Measurements from ENCODE around the gene DSCAM.

DSCAM gene

GRCh38 chr21:40689840-40690360 lies 157.1 kb downstream of the DSCAM start:
- no peak overlapping the region for H3K9ac ChIP-seq (ENCODE audit: low read depth, low read length)
- no peaks in the 10 kb centered on the region for H3K36me3 ChIP-seq (ENCODE audit: control insufficient read depth, insufficient read depth, low read length)
- no peak overlapping the region for H3K4me3 ChIP-seq (ENCODE audit: low read depth, low read length)
- H3K4me1 ChIP-seq (ENCODE audit: control insufficient read depth, insufficient read depth, low read length): peaks cover 8% of the 10 kb centered on the region
- no peaks in the 10 kb centered on the region for H3K9me3 ChIP-seq (ENCODE audit: control insufficient read depth, insufficient read depth, low read length)
- H3K27me3 ChIP-seq (ENCODE audit: control insufficient read depth, insufficient read depth, low read length): no peaks in the 10 kb centered on the region

- Histone ChIP-seq H3K9me3 (ENCODE audit: control insufficient read depth, insufficient read depth, low read length) (no peaks in the 10 kb centered on the region), H3K27me3 (ENCODE audit: control insufficient read depth, insufficient read depth, low read length) (no peaks in the 10 kb centered on the region), H3K4me1 (ENCODE audit: control insufficient read depth, insufficient read depth, low read length) (peaks cover 8% of the 10 kb centered on the region), H3K9ac (ENCODE audit: low read depth, low read length) (no peak overlapping the region), H3K36me3 (ENCODE audit: control insufficient read depth, insufficient read depth, low read length) (no peaks in the 10 kb centered on the region), H3K4me3 (ENCODE audit: low read depth, low read length) (no peak overlapping the region)
Observed at GRCh38 chr21:40689217-40689616, 157.7 kb downstream of the DSCAM start.

GRCh38 chr21:40688106-40688864 lies 158.7 kb downstream of the DSCAM start:
- peaks cover 8% of the 10 kb centered on the region for H3K4me1 ChIP-seq (ENCODE audit: control insufficient read depth, insufficient read depth, low read length)
- no peaks in the 10 kb centered on the region for H3K27me3 ChIP-seq (ENCODE audit: control insufficient read depth, insufficient read depth, low read length)
- no peak overlapping the region for H3K9ac ChIP-seq (ENCODE audit: low read depth, low read length)
- H3K9me3 ChIP-seq (ENCODE audit: control insufficient read depth, insufficient read depth, low read length): no peaks in the 10 kb centered on the region
- H3K36me3 ChIP-seq (ENCODE audit: control insufficient read depth, insufficient read depth, low read length): no peaks in the 10 kb centered on the region
- no peak overlapping the region for H3K4me3 ChIP-seq (ENCODE audit: low read depth, low read length)

- Histone ChIP-seq H3K36me3 (ENCODE audit: control insufficient read depth, insufficient read depth, low read length) (no peaks in the 10 kb centered on the region), H3K27me3 (ENCODE audit: control insufficient read depth, insufficient read depth, low read length) (no peaks in the 10 kb centered on the region), H3K9ac (ENCODE audit: low read depth, low read length) (no peak overlapping the region), H3K4me3 (ENCODE audit: low read depth, low read length) (no peak overlapping the region), H3K4me1 (ENCODE audit: control insufficient read depth, insufficient read depth, low read length) (peaks cover 8% of the 10 kb centered on the region), H3K9me3 (ENCODE audit: control insufficient read depth, insufficient read depth, low read length) (no peaks in the 10 kb centered on the region)
Observed at GRCh38 chr21:40687625-40688024, 159.3 kb downstream of the DSCAM start.

- no peaks in the 10 kb centered on the region for H3K36me3 ChIP-seq (ENCODE audit: control insufficient read depth, insufficient read depth, low read length)
- no peak overlapping the region for H3K4me3 ChIP-seq (ENCODE audit: low read depth, low read length)
- peaks cover 8% of the 10 kb centered on the region for H3K4me1 ChIP-seq (ENCODE audit: control insufficient read depth, insufficient read depth, low read length)
- H3K9ac ChIP-seq (ENCODE audit: low read depth, low read length): no peak overlapping the region
- H3K9me3 ChIP-seq (ENCODE audit: control insufficient read depth, insufficient read depth, low read length): no peaks in the 10 kb centered on the region
- no peaks in the 10 kb centered on the region for H3K27me3 ChIP-seq (ENCODE audit: control insufficient read depth, insufficient read depth, low read length)
Observed at GRCh38 chr21:40686526-40686925, 160.4 kb downstream of the DSCAM start.

- Histone ChIP-seq H3K4me1 (ENCODE audit: control insufficient read depth, insufficient read depth, low read length) (peaks cover 8% of the 10 kb centered on the region), H3K9ac (ENCODE audit: low read depth, low read length) (no peak overlapping the region), H3K27me3 (ENCODE audit: control insufficient read depth, insufficient read depth, low read length) (no peaks in the 10 kb centered on the region), H3K9me3 (ENCODE audit: control insufficient read depth, insufficient read depth, low read length) (no peaks in the 10 kb centered on the region), H3K4me3 (ENCODE audit: low read depth, low read length) (no peak overlapping the region), H3K36me3 (ENCODE audit: control insufficient read depth, insufficient read depth, low read length) (no peaks in the 10 kb centered on the region)
Observed at GRCh38 chr21:40685141-40685540, 161.8 kb downstream of the DSCAM start.

- H3K27me3 ChIP-seq (ENCODE audit: control insufficient read depth, insufficient read depth, low read length): no peaks in the 10 kb centered on the region
- no peak overlapping the region for H3K4me3 ChIP-seq (ENCODE audit: low read depth, low read length)
- no peaks in the 10 kb centered on the region for H3K36me3 ChIP-seq (ENCODE audit: control insufficient read depth, insufficient read depth, low read length)
- peaks cover 8% of the 10 kb centered on the region for H3K4me1 ChIP-seq (ENCODE audit: control insufficient read depth, insufficient read depth, low read length)
- H3K9me3 ChIP-seq (ENCODE audit: control insufficient read depth, insufficient read depth, low read length): no peaks in the 10 kb centered on the region
- H3K9ac ChIP-seq (ENCODE audit: low read depth, low read length): no peak overlapping the region
Observed at GRCh38 chr21:40684726-40685125, 162.2 kb downstream of the DSCAM start.

GRCh38 chr21:40683349-40683748 lies 163.6 kb downstream of the DSCAM start:
- H3K36me3 ChIP-seq (ENCODE audit: control insufficient read depth, insufficient read depth, low read length): no peaks in the 10 kb centered on the region
- H3K4me3 ChIP-seq (ENCODE audit: low read depth, low read length): no peak overlapping the region
- H3K4me1 ChIP-seq (ENCODE audit: control insufficient read depth, insufficient read depth, low read length): peaks cover 4% of the 10 kb centered on the region
- no peaks in the 10 kb centered on the region for H3K27me3 ChIP-seq (ENCODE audit: control insufficient read depth, insufficient read depth, low read length)
- no peak overlapping the region for H3K9ac ChIP-seq (ENCODE audit: low read depth, low read length)
- H3K9me3 ChIP-seq (ENCODE audit: control insufficient read depth, insufficient read depth, low read length): no peaks in the 10 kb centered on the region

- Histone ChIP-seq H3K4me1 (ENCODE audit: control insufficient read depth, insufficient read depth, low read length) (no peaks in the 10 kb centered on the region), H3K36me3 (ENCODE audit: control insufficient read depth, insufficient read depth, low read length) (no peaks in the 10 kb centered on the region), H3K9ac (ENCODE audit: low read depth, low read length) (no peak overlapping the region), H3K27me3 (ENCODE audit: control insufficient read depth, insufficient read depth, low read length) (no peaks in the 10 kb centered on the region), H3K9me3 (ENCODE audit: control insufficient read depth, insufficient read depth, low read length) (no peaks in the 10 kb centered on the region), H3K4me3 (ENCODE audit: low read depth, low read length) (no peak overlapping the region)
Observed at GRCh38 chr21:40681164-40681859, 165.6 kb downstream of the DSCAM start.

GRCh38 chr21:40680311-40680710 lies 166.6 kb downstream of the DSCAM start:
- Histone ChIP-seq H3K36me3 (ENCODE audit: control insufficient read depth, insufficient read depth, low read length) (no peaks in the 10 kb centered on the region), H3K27me3 (ENCODE audit: control insufficient read depth, insufficient read depth, low read length) (no peaks in the 10 kb centered on the region), H3K9ac (ENCODE audit: low read depth, low read length) (no peak overlapping the region), H3K9me3 (ENCODE audit: control insufficient read depth, insufficient read depth, low read length) (no peaks in the 10 kb centered on the region), H3K4me3 (ENCODE audit: low read depth, low read length) (no peak overlapping the region), H3K4me1 (ENCODE audit: control insufficient read depth, insufficient read depth, low read length) (no peaks in the 10 kb centered on the region)

GRCh38 chr21:40678681-40679284 lies 168.2 kb downstream of the DSCAM start:
- H3K9ac ChIP-seq (ENCODE audit: low read depth, low read length): no peak overlapping the region
- no peaks in the 10 kb centered on the region for H3K27me3 ChIP-seq (ENCODE audit: control insufficient read depth, insufficient read depth, low read length)
- H3K4me3 ChIP-seq (ENCODE audit: low read depth, low read length): no peak overlapping the region
- H3K36me3 ChIP-seq (ENCODE audit: control insufficient read depth, insufficient read depth, low read length): no peaks in the 10 kb centered on the region
- no peaks in the 10 kb centered on the region for H3K4me1 ChIP-seq (ENCODE audit: control insufficient read depth, insufficient read depth, low read length)
- no peaks in the 10 kb centered on the region for H3K9me3 ChIP-seq (ENCODE audit: control insufficient read depth, insufficient read depth, low read length)
